Measurements from ENCODE around the gene KRT15. TPM values are rescaled to one million over a fixed set of nuclear protein-coding genes. Genes with fewer than 3 reads are reported as not detected.

KRT15 gene
- total RNA-seq, 1 experiment from 2014 or later, result 0.55 TPM

- TF ChIP-seq PRRX2 (CRISPR knock-in tag; IDR thresholded peaks at IDR 0.05) (no peak), CBFB (CRISPR knock-in tag; IDR thresholded peaks at IDR 0.05; ENCODE audit: low read depth) (0 out of 2 replicates have a peak, but pooled peaks have one; percentile 45)
Measured at GRCh38 chr17:41486809-41487530, 31.7 kb downstream of the KRT15 start (continued).

- Mint-ChIP-seq H3K4me1 (no peaks in the 10 kb centered on the region), H3K36me3 (no peaks in the 10 kb centered on the region), H3K9me3 (no peaks in the 10 kb centered on the region), H3K4me3 (no peak overlapping the region), H3K27me3 (ENCODE audit: low read depth) (peaks cover 17% of the 10 kb centered on the region), H3K27ac (no peak overlapping the region)
- DNase-seq (ENCODE audit: low spot score) (no peak), ATAC-seq (no peak)
- POLR2A ChIA-PET, result interaction anchor here (1.4 kb wide), 1 partner anchor 42 kb away, joined by 3 read pairs; the partner anchor contains the start of gene KRT19
- CTCF ChIA-PET, result interaction anchor here (0.6 to 10.9 kb wide), 28 partner anchors 9 to 181 kb away, joined by 3 to 160 read pairs (median 6); partner anchors contain the start of gene KRT19
- TF ChIP-seq NFYB (CRISPR knock-in tag; conservative IDR thresholded peaks at IDR 0.05; ENCODE audit: low read depth), result no peak
- TF ChIP-seq FOXJ3 (CRISPR knock-in tag; IDR thresholded peaks at IDR 0.05; ENCODE audit: borderline replicate concordance), result no peak
- peak; percentile 2; the same call in 1 of the 2 replicates for TF ChIP-seq E2F1 (CRISPR knock-in tag; IDR thresholded peaks at IDR 0.05)
Measured at GRCh38 chr17:41486316-41486715, 32.4 kb downstream of the KRT15 start.

GRCh38 chr17:41484920-41485904 lies 33.5 kb downstream of the KRT15 start:
- Mint-ChIP-seq H3K9me3 (no peaks in the 10 kb centered on the region), H3K27me3 (ENCODE audit: low read depth) (peaks cover 17% of the 10 kb centered on the region), H3K36me3 (no peaks in the 10 kb centered on the region), H3K4me1 (no peaks in the 10 kb centered on the region), H3K4me3 (no peak overlapping the region), H3K27ac (no peak overlapping the region)
- ATAC-seq, result no peak
- CTCF ChIA-PET, result interaction anchor here (0.6 to 10.9 kb wide), 6 partner anchors 10 to 1481 kb away, joined by 3 to 160 read pairs (median 18); partner anchors contain the start of gene KRT19
- POLR2A ChIA-PET, result no interaction called here
- no peak for DNase-seq (ENCODE audit: low spot score)
- TF ChIP-seq KAT7 (CRISPR knock-in tag; IDR thresholded peaks at IDR 0.05; ENCODE audit: borderline replicate concordance), result no peak
- TF ChIP-seq CREB1 (CRISPR knock-in tag; IDR thresholded peaks at IDR 0.05), result no peak
- no peak for TF ChIP-seq ZNF512 (CRISPR knock-in tag; IDR thresholded peaks at IDR 0.05; ENCODE audit: borderline replicate concordance)
- TF ChIP-seq NFE2L1 (CRISPR knock-in tag; IDR thresholded peaks at IDR 0.05), result no peak
- TF ChIP-seq JUN (CRISPR knock-in tag; IDR thresholded peaks at IDR 0.05), result no peak
- TF ChIP-seq E2F4 (CRISPR knock-in tag; IDR thresholded peaks at IDR 0.05; ENCODE audit: borderline replicate concordance, low read depth), result no peak
- TF ChIP-seq NR1H2 (CRISPR knock-in tag; IDR thresholded peaks at IDR 0.05), result no peak
- no peak for TF ChIP-seq TP53 (CRISPR knock-in tag; IDR thresholded peaks at IDR 0.05)
- no peak for TF ChIP-seq ZNF121 (CRISPR knock-in tag; IDR thresholded peaks at IDR 0.05)
- no peak for TF ChIP-seq ZNF416 (CRISPR knock-in tag; IDR thresholded peaks at IDR 0.05)
- TF ChIP-seq MYBL2 (CRISPR knock-in tag; IDR thresholded peaks at IDR 0.05), result no peak
- TF ChIP-seq RORB (CRISPR knock-in tag; IDR thresholded peaks at IDR 0.05), result no peak
- TF ChIP-seq ZNF671 (CRISPR knock-in tag; IDR thresholded peaks at IDR 0.05), result no peak
- TF ChIP-seq ZNF281 (CRISPR knock-in tag; IDR thresholded peaks at IDR 0.05), result no peak
- no peak for TF ChIP-seq CTCF (IDR thresholded peaks at IDR 0.05)

Measured in WTC11 (cell line).